ENCODE data around the gene AFM.
"Not testable (repeated sequence)": the region's sequence is repeated elsewhere in the genome, so short reads cannot be mapped to it uniquely, and the experiment has no call there.

AFM gene

GRCh38 chr4:73507541-73507940 is 26.0 kb downstream of the AFM start:
- DNase-seq (ENCODE audit: low spot score): no peak

- DNase-seq (ENCODE audit: low spot score): no peak
Measured at GRCh38 chr4:73508651-73509050, 27.1 kb downstream of the AFM start.

- no peak for DNase-seq (ENCODE audit: low spot score)
Measured at GRCh38 chr4:73518340-73518739, 36.8 kb downstream of the AFM start.

- DNase-seq (ENCODE audit: low spot score): no peak
Measured at GRCh38 chr4:73520821-73521220, 39.3 kb downstream of the AFM start.

GRCh38 chr4:73523126-73523525 is 41.6 kb downstream of the AFM start:
- DNase-seq (ENCODE audit: low spot score): no peak

- no peak for DNase-seq (ENCODE audit: low spot score)
Measured at GRCh38 chr4:73525611-73526010, 44.1 kb downstream of the AFM start.

GRCh38 chr4:73527196-73527595 is 45.7 kb downstream of the AFM start:
- no peak for DNase-seq (ENCODE audit: low spot score)

- DNase-seq (ENCODE audit: low spot score): no peak
Measured at GRCh38 chr4:73528171-73528570, 46.6 kb downstream of the AFM start.

GRCh38 chr4:73533515-73534422 is 52.2 kb downstream of the AFM start:
- no peak for DNase-seq (ENCODE audit: low spot score)

- DNase-seq (ENCODE audit: low spot score): no peak
Measured at GRCh38 chr4:73538162-73538561, 56.6 kb downstream of the AFM start.

GRCh38 chr4:73539386-73539785 is 57.8 kb downstream of the AFM start:
- no peak for DNase-seq (ENCODE audit: low spot score)

GRCh38 chr4:73540826-73541225 is 59.3 kb downstream of the AFM start:
- DNase-seq (ENCODE audit: low spot score): no peak

GRCh38 chr4:73541251-73541650 is 59.7 kb downstream of the AFM start:
- DNase-seq (ENCODE audit: low spot score): no peak

GRCh38 chr4:73544620-73545019 is 63.1 kb downstream of the AFM start:
- DNase-seq (ENCODE audit: low spot score): no peak

GRCh38 chr4:73550865-73551264 is 69.3 kb downstream of the AFM start:
- not testable (repeated sequence) for DNase-seq (ENCODE audit: low spot score)
